OCI-LY7 (cell line): ENCODE results near the gene UBTF.

Source experiments
- EZH2phosphoT487 ChIP-seq: fragments of 200-600 bp; sonication (generic); IDR thresholded peaks from 2 replicates; pipeline ENCODE4 v1.6.1; 2018; ENCODE audit warnings: low read depth, borderline replicate concordance, mild to moderate bottlenecking, mixed run types, antibody characterized with exemption, low read length, moderate library complexity, mixed read lengths
- TF ChIP-seq, protein P1 (sequence below): fragments of 200-600 bp; sonication (generic); conservative IDR thresholded peaks from 2 replicates; pipeline ENCODE4 v1.5.1; 2014; ENCODE audit warnings: mild to moderate bottlenecking, antibody characterized with exemption, low read length, moderate library complexity, mixed read lengths

DNA sequence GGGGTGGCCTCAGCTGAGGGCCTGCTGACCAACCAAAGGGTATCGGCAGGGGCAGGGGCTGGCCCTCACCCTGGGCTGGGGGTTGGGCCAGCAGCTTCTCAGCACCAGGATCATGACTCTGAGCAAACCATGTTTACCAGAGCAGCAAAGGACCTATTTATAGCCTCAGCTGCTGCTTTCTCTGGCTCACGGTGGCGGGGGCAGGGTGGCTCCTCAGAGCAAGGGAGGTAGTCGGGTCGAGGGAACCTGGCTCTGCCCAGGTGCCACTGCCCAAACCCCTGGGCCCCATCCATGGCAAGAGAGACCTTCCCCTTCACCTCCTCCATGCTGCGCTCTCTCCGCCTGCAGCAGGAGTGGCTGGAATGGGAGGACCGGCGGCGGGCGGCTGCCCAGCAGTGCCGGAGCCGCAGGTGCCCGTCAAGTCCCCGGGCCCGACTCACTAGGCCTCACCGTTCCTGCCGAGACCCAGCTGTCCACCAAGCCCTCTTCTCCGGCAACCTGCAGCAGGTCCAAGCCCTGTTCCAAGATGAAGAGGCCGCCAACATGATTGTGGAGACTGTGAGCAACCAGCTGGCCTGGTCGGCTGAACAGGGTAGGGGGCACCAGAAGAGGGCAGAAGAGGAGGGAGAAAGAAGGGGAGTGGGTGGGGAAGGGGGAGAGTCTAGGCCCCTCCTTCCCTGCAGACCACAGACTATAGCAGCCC is 48.8 kb downstream of the UBTF start, which contains the start of gene ASB16:
- TF ChIP-seq, protein P1, sequence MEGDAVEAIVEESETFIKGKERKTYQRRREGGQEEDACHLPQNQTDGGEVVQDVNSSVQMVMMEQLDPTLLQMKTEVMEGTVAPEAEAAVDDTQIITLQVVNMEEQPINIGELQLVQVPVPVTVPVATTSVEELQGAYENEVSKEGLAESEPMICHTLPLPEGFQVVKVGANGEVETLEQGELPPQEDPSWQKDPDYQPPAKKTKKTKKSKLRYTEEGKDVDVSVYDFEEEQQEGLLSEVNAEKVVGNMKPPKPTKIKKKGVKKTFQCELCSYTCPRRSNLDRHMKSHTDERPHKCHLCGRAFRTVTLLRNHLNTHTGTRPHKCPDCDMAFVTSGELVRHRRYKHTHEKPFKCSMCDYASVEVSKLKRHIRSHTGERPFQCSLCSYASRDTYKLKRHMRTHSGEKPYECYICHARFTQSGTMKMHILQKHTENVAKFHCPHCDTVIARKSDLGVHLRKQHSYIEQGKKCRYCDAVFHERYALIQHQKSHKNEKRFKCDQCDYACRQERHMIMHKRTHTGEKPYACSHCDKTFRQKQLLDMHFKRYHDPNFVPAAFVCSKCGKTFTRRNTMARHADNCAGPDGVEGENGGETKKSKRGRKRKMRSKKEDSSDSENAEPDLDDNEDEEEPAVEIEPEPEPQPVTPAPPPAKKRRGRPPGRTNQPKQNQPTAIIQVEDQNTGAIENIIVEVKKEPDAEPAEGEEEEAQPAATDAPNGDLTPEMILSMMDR, result no peak
- no peak for TF ChIP-seq EZH2phosphoT487
